Middle frontal gyrus (tissue), 1 donor: ENCODE results near the gene PACRG.

Experiments used
- DNase-seq: peaks from one replicate; pipeline ENCODE4 v3.0.0-alpha.2; 2015; ENCODE audit warnings: low spot score; ENCODE audit errors: extremely low spot score

PACRG gene

GRCh38 chr6:163232649-163233048, 504.9 kb downstream of the PACRG start:
- no peak for DNase-seq

- DNase-seq: no peak
These were observed 509.3 kb downstream of the PACRG start for GRCh38 chr6:163237110-163237509.

GRCh38 chr6:163239572-163240340, 512.0 kb downstream of the PACRG start:
- no peak for DNase-seq

- no peak for DNase-seq
These were observed 512.8 kb downstream of the PACRG start for GRCh38 chr6:163240556-163240955.

GRCh38 chr6:163241683-163242082, 513.9 kb downstream of the PACRG start:
- no peak for DNase-seq

- DNase-seq: peak; percentile 50
These were observed 515.3 kb downstream of the PACRG start for GRCh38 chr6:163243083-163243482.

GRCh38 chr6:163243692-163244589, 516.2 kb downstream of the PACRG start:
- no peak for DNase-seq

GRCh38 chr6:163248051-163248450, 520.3 kb downstream of the PACRG start:
- peak; percentile 68 for DNase-seq

- no peak for DNase-seq
These were observed 521.9 kb downstream of the PACRG start for GRCh38 chr6:163249651-163250101.

- DNase-seq: no peak
These were observed 522.3 kb downstream of the PACRG start for GRCh38 chr6:163250116-163250515.

- DNase-seq: no peak
These were observed 524.4 kb downstream of the PACRG start for GRCh38 chr6:163252061-163252591.

- no peak for DNase-seq
These were observed 525.9 kb downstream of the PACRG start for GRCh38 chr6:163253556-163254213.

GRCh38 chr6:163254341-163254835, 526.6 kb downstream of the PACRG start:
- no peak for DNase-seq

GRCh38 chr6:163255265-163255664, 527.5 kb downstream of the PACRG start:
- DNase-seq: no peak

- DNase-seq: no peak
These were observed 531.9 kb downstream of the PACRG start for GRCh38 chr6:163259689-163260088.

- peak; percentile 67 for DNase-seq
These were observed 532.5 kb downstream of the PACRG start for GRCh38 chr6:163260111-163260895.

- no peak for DNase-seq
These were observed 533.1 kb downstream of the PACRG start for GRCh38 chr6:163260911-163261310.

- no peak for DNase-seq
These were observed 533.6 kb downstream of the PACRG start for GRCh38 chr6:163261361-163261760.

- DNase-seq: no peak
These were observed 534.3 kb downstream of the PACRG start for GRCh38 chr6:163262080-163262479.

GRCh38 chr6:163263196-163263595, 535.4 kb downstream of the PACRG start:
- no peak for DNase-seq
